ENCODE data around the gene ANKRD13B. TPM values are rescaled to one million over a fixed set of nuclear protein-coding genes. Genes with fewer than 3 reads are reported as not detected.

ANKRD13B gene
- total RNA-seq, 2 donors from 2014 or later: 10.4 to 27.7 TPM

- Mint-ChIP-seq H3K9me3 (no peaks in the 10 kb centered on the region), H3K27ac (peak overlapping the region; percentile 94), H3K27me3 (no peaks in the 10 kb centered on the region), H3K4me3 (peak overlapping the region; percentile 98), H3K36me3 (ENCODE audit: low read depth) (peaks cover 28% of the 10 kb centered on the region), H3K4me1 (peaks cover 15% of the 10 kb centered on the region)
- ATAC-seq (replicated peaks): peak; percentile 25
Observed at GRCh38 chr17:29565643-29566472, 27.1 kb upstream of the ANKRD13B start.

- Mint-ChIP-seq H3K27ac (peak within 1 kb of the TSS; percentile 94), H3K4me1 (peaks cover 18% of the 10 kb centered on the region), H3K36me3 (ENCODE audit: low read depth) (peaks cover 20% of the 10 kb centered on the region), H3K27me3 (no peaks in the 10 kb centered on the region), H3K4me3 (peak within 1 kb of the TSS; percentile 98), H3K9me3 (no peaks in the 10 kb centered on the region)
- ATAC-seq (replicated peaks): peak; percentile 49
Observed at GRCh38 chr17:29566473-29567303, 26.2 kb upstream of the ANKRD13B start, which contains the start of gene ABHD15. TSS of gene ABHD15 (minus strand) at chr17:29567037. CDS start at chr17:29566966, 71 bp downstream.

- ATAC-seq (replicated peaks): peak; percentile 1
- no peaks in the 10 kb centered on the region for H3K9me3 Mint-ChIP-seq
- H3K27me3 Mint-ChIP-seq: no peaks in the 10 kb centered on the region
- H3K4me1 Mint-ChIP-seq: peaks cover 14% of the 10 kb centered on the region
- H3K27ac Mint-ChIP-seq: no peak overlapping the region
- H3K4me3 Mint-ChIP-seq: peak overlapping the region; percentile 96
- H3K36me3 Mint-ChIP-seq (ENCODE audit: low read depth): peaks cover 14% of the 10 kb centered on the region
Observed at GRCh38 chr17:29567304-29567553, 25.7 kb upstream of the ANKRD13B start.

GRCh38 chr17:29567554-29568330, 25.2 kb upstream of the ANKRD13B start:
- peaks cover 9% of the 10 kb centered on the region for H3K36me3 Mint-ChIP-seq (ENCODE audit: low read depth)
- ATAC-seq (replicated peaks): peak; percentile 65
- no peaks in the 10 kb centered on the region for H3K9me3 Mint-ChIP-seq
- H3K4me1 Mint-ChIP-seq: peaks cover 14% of the 10 kb centered on the region
- peak overlapping the region; percentile 92 for H3K27ac Mint-ChIP-seq
- no peaks in the 10 kb centered on the region for H3K27me3 Mint-ChIP-seq
- H3K4me3 Mint-ChIP-seq: peak overlapping the region; percentile 96

- H3K9me3 Mint-ChIP-seq: no peaks in the 10 kb centered on the region
Observed at GRCh38 chr17:29568331-29569244, 24.3 kb upstream of the ANKRD13B start, which contains the start of gene TP53I13. TSS of gene TP53I13 (plus strand) at chr17:29568701. CDS start at chr17:29568759, 58 bp downstream.

GRCh38 chr17:29569245-29569950, 23.5 kb upstream of the ANKRD13B start:
- peak overlapping the region; percentile 96 for H3K4me3 Mint-ChIP-seq
- H3K27me3 Mint-ChIP-seq: no peaks in the 10 kb centered on the region
- H3K27ac Mint-ChIP-seq: peak overlapping the region; percentile 75
- H3K9me3 Mint-ChIP-seq: no peaks in the 10 kb centered on the region
- H3K36me3 Mint-ChIP-seq (ENCODE audit: low read depth): peaks cover 23% of the 10 kb centered on the region
- ATAC-seq (replicated peaks): no peak
- peaks cover 9% of the 10 kb centered on the region for H3K4me1 Mint-ChIP-seq

More at GRCh38 chr17:29568331-29569244, 24.3 kb upstream of the ANKRD13B start, which contains the start of gene TP53I13:
- Mint-ChIP-seq H3K4me1 (peaks cover 14% of the 10 kb centered on the region), H3K27me3 (no peaks in the 10 kb centered on the region), H3K36me3 (ENCODE audit: low read depth) (peaks cover 15% of the 10 kb centered on the region), H3K4me3 (peak within 1 kb of the TSS; percentile 96), H3K27ac (peak within 1 kb of the TSS; percentile 92)
- ATAC-seq (replicated peaks): peak; percentile 60

- peak overlapping the region; percentile 23 for H3K4me3 Mint-ChIP-seq
- H3K36me3 Mint-ChIP-seq (ENCODE audit: low read depth): peaks cover 32% of the 10 kb centered on the region
- no peaks in the 10 kb centered on the region for H3K9me3 Mint-ChIP-seq
- no peaks in the 10 kb centered on the region for H3K27me3 Mint-ChIP-seq
- H3K27ac Mint-ChIP-seq: no peak overlapping the region
- peaks cover 9% of the 10 kb centered on the region for H3K4me1 Mint-ChIP-seq
- no peak for ATAC-seq (replicated peaks)
Observed at GRCh38 chr17:29570521-29570920, 22.4 kb upstream of the ANKRD13B start.

GRCh38 chr17:29571486-29571882, 21.4 kb upstream of the ANKRD13B start:
- Mint-ChIP-seq H3K4me1 (peaks cover 9% of the 10 kb centered on the region), H3K4me3 (no peak overlapping the region), H3K36me3 (ENCODE audit: low read depth) (peaks cover 28% of the 10 kb centered on the region), H3K27me3 (no peaks in the 10 kb centered on the region), H3K9me3 (no peaks in the 10 kb centered on the region), H3K27ac (no peak overlapping the region)
- ATAC-seq (replicated peaks): no peak

- H3K36me3 Mint-ChIP-seq (ENCODE audit: low read depth): peaks cover 28% of the 10 kb centered on the region
- H3K4me1 Mint-ChIP-seq: peaks cover 9% of the 10 kb centered on the region
- H3K9me3 Mint-ChIP-seq: no peaks in the 10 kb centered on the region
- H3K4me3 Mint-ChIP-seq: no peak overlapping the region
- no peaks in the 10 kb centered on the region for H3K27me3 Mint-ChIP-seq
- no peak for ATAC-seq (replicated peaks)
- H3K27ac Mint-ChIP-seq: no peak overlapping the region
Observed at GRCh38 chr17:29571883-29572681, 20.9 kb upstream of the ANKRD13B start.

GRCh38 chr17:29572691-29573557, 20.0 kb upstream of the ANKRD13B start:
- no peak overlapping the region for H3K27ac Mint-ChIP-seq
- H3K36me3 Mint-ChIP-seq (ENCODE audit: low read depth): peaks cover 33% of the 10 kb centered on the region
- no peak overlapping the region for H3K4me3 Mint-ChIP-seq
- H3K27me3 Mint-ChIP-seq: no peaks in the 10 kb centered on the region
- peak; percentile 13 for ATAC-seq (replicated peaks)
- no peaks in the 10 kb centered on the region for H3K9me3 Mint-ChIP-seq
- peaks cover 9% of the 10 kb centered on the region for H3K4me1 Mint-ChIP-seq

GRCh38 chr17:29573558-29573869, 19.4 kb upstream of the ANKRD13B start:
- H3K27ac Mint-ChIP-seq: no peak overlapping the region
- no peaks in the 10 kb centered on the region for H3K9me3 Mint-ChIP-seq
- peaks cover 9% of the 10 kb centered on the region for H3K4me1 Mint-ChIP-seq
- peaks cover 39% of the 10 kb centered on the region for H3K36me3 Mint-ChIP-seq (ENCODE audit: low read depth)
- H3K27me3 Mint-ChIP-seq: no peaks in the 10 kb centered on the region
- H3K4me3 Mint-ChIP-seq: no peak overlapping the region
- ATAC-seq (replicated peaks): no peak

Measured in activated T-helper 17 cell treated with anti-CD3 and anti-CD28 coated beads, Interleukin-2, amount 50 U/mL, for 72 hours (primary cell).